ENCODE measurements around the gene BSCL2.

The BSCL2 gene

DNA sequence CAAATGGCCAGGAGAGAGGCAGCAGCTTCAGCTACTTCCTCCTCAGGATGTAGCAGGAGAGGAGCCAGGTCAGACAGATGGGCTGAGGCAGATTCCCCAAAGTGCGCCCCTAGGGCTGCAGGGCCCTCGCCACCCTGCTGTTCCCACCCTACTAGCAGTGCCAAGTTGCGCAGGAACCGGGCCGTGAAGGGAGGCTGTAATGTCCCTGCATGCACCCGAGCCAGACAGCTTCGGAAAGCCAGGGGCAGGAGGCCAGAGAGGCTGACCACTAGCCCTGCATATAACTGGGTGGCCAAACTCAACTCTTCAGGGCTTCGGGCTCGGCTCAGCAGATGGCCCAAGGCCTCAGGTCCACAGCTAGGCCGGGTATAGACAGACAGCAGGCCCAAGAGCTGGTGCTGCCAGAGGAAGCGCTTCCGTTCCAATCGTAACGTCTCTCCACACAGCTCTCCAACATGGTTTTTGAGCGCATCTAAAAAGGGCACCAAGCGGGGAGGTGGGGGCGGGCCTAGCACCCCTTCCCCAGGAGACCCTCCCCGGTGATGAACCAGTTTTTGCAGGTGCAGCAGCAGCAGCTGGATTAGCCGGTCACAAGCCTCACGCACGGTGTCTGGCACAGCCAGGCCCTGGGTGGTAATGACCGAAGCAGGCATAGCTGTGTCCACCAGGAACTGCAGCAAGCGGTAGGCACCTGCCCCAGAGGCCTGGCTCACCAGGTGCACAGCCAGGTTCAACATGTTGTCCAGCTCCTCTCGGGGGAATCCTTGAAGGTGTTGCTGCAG is 58.8 kb downstream of the BSCL2 start:
- no peaks in the 10 kb centered on the region for H3K9me3 ChIP-seq (ENCODE audit: control insufficient read depth, low read depth, low read length)
- no peak overlapping the region for H3K9ac ChIP-seq (ENCODE audit: low read length)
- no peak overlapping the region for H3K4me3 ChIP-seq (ENCODE audit: low read length)
- peaks cover 25% of the 10 kb centered on the region for H3K36me3 ChIP-seq (ENCODE audit: control insufficient read depth, low read depth, low read length)
- H3K27me3 ChIP-seq (ENCODE audit: control insufficient read depth, insufficient read depth, low read length) = no peaks in the 10 kb centered on the region
- H3K4me1 ChIP-seq (ENCODE audit: control insufficient read depth, low read depth, low read length) = no peaks in the 10 kb centered on the region
- no peak overlapping the region for H3K27ac ChIP-seq (ENCODE audit: low read length)

DNA sequence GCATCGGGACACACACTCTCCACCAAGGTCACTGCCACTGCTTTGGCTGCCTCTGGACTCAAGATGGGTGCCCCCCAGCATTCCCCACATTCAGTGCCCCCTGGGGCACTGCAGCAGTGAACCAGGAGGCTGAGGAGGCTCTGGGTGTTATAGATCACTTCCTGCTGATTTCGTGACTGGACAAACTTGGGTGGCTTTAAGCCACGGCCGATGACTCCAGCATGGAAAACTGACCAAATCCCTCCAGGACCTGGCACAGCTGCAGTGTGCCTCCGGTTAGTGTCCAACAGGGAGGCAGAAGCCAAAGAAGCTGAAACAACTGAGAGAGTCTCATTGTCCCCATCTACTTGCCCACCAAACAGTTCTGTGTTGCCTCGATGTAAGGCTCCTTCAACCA is 59.6 kb downstream of the BSCL2 start:
- H3K9ac ChIP-seq (ENCODE audit: low read length) = no peak overlapping the region
- H3K36me3 ChIP-seq (ENCODE audit: control insufficient read depth, low read depth, low read length) = peaks cover 29% of the 10 kb centered on the region
- no peak overlapping the region for H3K27ac ChIP-seq (ENCODE audit: low read length)
- H3K27me3 ChIP-seq (ENCODE audit: control insufficient read depth, insufficient read depth, low read length) = no peaks in the 10 kb centered on the region
- no peaks in the 10 kb centered on the region for H3K4me1 ChIP-seq (ENCODE audit: control insufficient read depth, low read depth, low read length)
- no peak overlapping the region for H3K4me3 ChIP-seq (ENCODE audit: low read length)
- H3K9me3 ChIP-seq (ENCODE audit: control insufficient read depth, low read depth, low read length) = no peaks in the 10 kb centered on the region

GRCh38 chr11:62646825-62647608 is 60.2 kb downstream of the BSCL2 start:
- Histone ChIP-seq H3K27me3 (ENCODE audit: control insufficient read depth, insufficient read depth, low read length) (no peaks in the 10 kb centered on the region), H3K9me3 (ENCODE audit: control insufficient read depth, low read depth, low read length) (no peaks in the 10 kb centered on the region), H3K9ac (ENCODE audit: low read length) (no peak overlapping the region), H3K4me1 (ENCODE audit: control insufficient read depth, low read depth, low read length) (no peaks in the 10 kb centered on the region), H3K4me3 (ENCODE audit: low read length) (no peak overlapping the region), H3K27ac (ENCODE audit: low read length) (no peak overlapping the region), H3K36me3 (ENCODE audit: control insufficient read depth, low read depth, low read length) (peaks cover 30% of the 10 kb centered on the region)

- Histone ChIP-seq H3K27ac (ENCODE audit: low read length) (peak within 1 kb of the TSS; percentile 96), H3K9ac (ENCODE audit: low read length) (peak within 1 kb of the TSS; percentile 98), H3K4me1 (ENCODE audit: control insufficient read depth, low read depth, low read length) (no peaks in the 10 kb centered on the region), H3K9me3 (ENCODE audit: control insufficient read depth, low read depth, low read length) (no peaks in the 10 kb centered on the region), H3K36me3 (ENCODE audit: control insufficient read depth, low read depth, low read length) (peaks cover 30% of the 10 kb centered on the region), H3K4me3 (ENCODE audit: low read length) (peak within 1 kb of the TSS; percentile 99), H3K27me3 (ENCODE audit: control insufficient read depth, insufficient read depth, low read length) (no peaks in the 10 kb centered on the region)
Measured at GRCh38 chr11:62645946-62646824, 61.0 kb downstream of the BSCL2 start, which contains the start of gene GANAB. Gene GANAB, minus strand, starts transcription at chr11:62646613. Its CDS starts 14 bp downstream, at chr11:62646599.

- Histone ChIP-seq H3K4me1 (ENCODE audit: control insufficient read depth, low read depth, low read length) (no peaks in the 10 kb centered on the region), H3K9ac (ENCODE audit: low read length) (peak overlapping the region; percentile 98), H3K27me3 (ENCODE audit: control insufficient read depth, insufficient read depth, low read length) (no peaks in the 10 kb centered on the region), H3K27ac (ENCODE audit: low read length) (peak overlapping the region; percentile 96), H3K9me3 (ENCODE audit: control insufficient read depth, low read depth, low read length) (no peaks in the 10 kb centered on the region), H3K36me3 (ENCODE audit: control insufficient read depth, low read depth, low read length) (peaks cover 30% of the 10 kb centered on the region), H3K4me3 (ENCODE audit: low read length) (peak overlapping the region; percentile 99)
Measured at GRCh38 chr11:62645671-62645945, 61.6 kb downstream of the BSCL2 start.

- Histone ChIP-seq H3K36me3 (ENCODE audit: control insufficient read depth, low read depth, low read length) (peaks cover 28% of the 10 kb centered on the region), H3K9ac (ENCODE audit: low read length) (no peak overlapping the region), H3K27ac (ENCODE audit: low read length) (no peak overlapping the region), H3K4me3 (ENCODE audit: low read length) (no peak overlapping the region), H3K27me3 (ENCODE audit: control insufficient read depth, insufficient read depth, low read length) (no peaks in the 10 kb centered on the region), H3K4me1 (ENCODE audit: control insufficient read depth, low read depth, low read length) (no peaks in the 10 kb centered on the region), H3K9me3 (ENCODE audit: control insufficient read depth, low read depth, low read length) (no peaks in the 10 kb centered on the region)
Measured at GRCh38 chr11:62644220-62644619, 63.0 kb downstream of the BSCL2 start.

All from iPS-18a (cell line).